Mesendoderm (in vitro differentiated cells): Measurements from ENCODE around the gene ENAH.

Experiments
- DNase-seq: peaks from one replicate; pipeline ENCODE4 v3.0.0; 2013
- H2AK5ac ChIP-seq: 2 replicates; pipeline ENCODE4 v1.6.1; 2013; ENCODE audit warnings: low read length, inconsistent platforms
- H2BK120ac ChIP-seq: 2 replicates; pipeline ENCODE4 v1.6.1; 2013; ENCODE audit warnings: low read depth, mild to moderate bottlenecking, low read length, moderate library complexity, mixed read lengths
- H2BK15ac ChIP-seq: replicated peaks from 2 replicates; pipeline ENCODE4 v1.6.1; 2013; ENCODE audit warnings: low read depth, mild to moderate bottlenecking, moderate library complexity
- H2BK5ac ChIP-seq: 2 replicates; pipeline ENCODE4 v1.6.1; 2013; ENCODE audit warnings: low read length, inconsistent platforms
- H3K18ac ChIP-seq: 2 replicates; pipeline ENCODE4 v1.6.1; 2013; ENCODE audit warnings: mild to moderate bottlenecking, low read length, mixed read lengths
- H3K23ac ChIP-seq: one replicate; pipeline ENCODE4 v1.6.1; 2013; ENCODE audit warnings: low read length
- H3K27ac ChIP-seq: 2 replicates; pipeline ENCODE4 v1.5.1; 2013; ENCODE audit warnings: low read depth, mild to moderate bottlenecking, inconsistent platforms, low read length, moderate library complexity
- H3K27me3 ChIP-seq: 2 replicates; pipeline ENCODE4 v1.6.1; 2013; ENCODE audit warnings: low read length, control low read depth, mild to moderate bottlenecking, inconsistent platforms; ENCODE audit not compliant: insufficient read depth, poor library complexity
- H3K36me3 ChIP-seq: 2 replicates; pipeline ENCODE4 v1.6.1; 2013; ENCODE audit warnings: low read length, inconsistent platforms; ENCODE audit not compliant: control insufficient read depth, insufficient read depth
- H3K4ac ChIP-seq: one replicate; pipeline ENCODE4 v1.6.1; 2013; ENCODE audit warnings: low read depth, mild to moderate bottlenecking, low read length, moderate library complexity
- H3K4me1 ChIP-seq: 2 replicates; pipeline ENCODE4 v1.6.1; 2013; ENCODE audit warnings: low read depth, low read length, inconsistent platforms; ENCODE audit not compliant: control insufficient read depth
- H3K4me2 ChIP-seq: 2 replicates; pipeline ENCODE4 v1.6.1; 2013; ENCODE audit warnings: low read length
- H3K4me3 ChIP-seq: 2 replicates; pipeline ENCODE4 v1.5.1; 2013; ENCODE audit warnings: mild to moderate bottlenecking, low read length
- H3K56ac ChIP-seq: one replicate; pipeline ENCODE4 v1.6.1; 2013; ENCODE audit warnings: low read length
- H3K79me1 ChIP-seq: 2 replicates; pipeline ENCODE4 v1.6.1; 2013; ENCODE audit warnings: low read length, inconsistent platforms
- H3K79me2 ChIP-seq: 2 replicates; pipeline ENCODE4 v1.6.1; 2013; ENCODE audit warnings: mild to moderate bottlenecking, low read length; ENCODE audit not compliant: control insufficient read depth, insufficient read depth
- H3K9ac ChIP-seq: 2 replicates; pipeline ENCODE4 v1.6.1; 2013; ENCODE audit warnings: low read length, inconsistent platforms
- H4K5ac ChIP-seq: one replicate; pipeline ENCODE4 v1.6.1; 2013; ENCODE audit warnings: low read length
- H4K8ac ChIP-seq: one replicate; pipeline ENCODE4 v1.6.1; 2013; ENCODE audit warnings: low read depth, mild to moderate bottlenecking, control low read depth, low read length, moderate library complexity
- WGBS: extraction: QIAGEN DNeasy Blood & Tissue Kit; methylation state at CpG from one replicate; pipeline ENCODE4 v1.1.7; 2013; ENCODE audit warnings: low lambda C conversion rate, missing lambda C conversion rate; ENCODE audit not compliant: insufficient coverage; ENCODE audit errors: extremely low coverage; 5-methylcytosine and 5-hydroxymethylcytosine counted together

The ENAH gene

GRCh38 chr1:225500624-225501192 is 152.2 kb downstream of the ENAH start:
- Histone ChIP-seq H3K27me3 (no peaks in the 10 kb centered on the region), H3K4me1 (no peaks in the 10 kb centered on the region), H3K36me3 (peaks cover 2% of the 10 kb centered on the region), H3K79me2 (no peaks in the 10 kb centered on the region), H3K4me2 (no peak overlapping the region), H3K4me3 (no peak overlapping the region), H3K56ac (no peak overlapping the region), H2AK5ac (no peak overlapping the region), H3K4ac (no peak overlapping the region), H4K8ac (no peak overlapping the region), H2BK120ac (no peak overlapping the region), H3K27ac (no peak overlapping the region), H3K79me1 (no peaks in the 10 kb centered on the region), H4K5ac (no peak overlapping the region), H3K23ac (no peak overlapping the region), H3K9ac (no peak overlapping the region), H3K18ac (no peak overlapping the region), H2BK15ac (no peak overlapping the region), H2BK5ac (no peak overlapping the region)
- no CpG with 5 or more reads among the region's 4 CpGs for WGBS
- no peak for DNase-seq

GRCh38 chr1:225498549-225499136 is 154.3 kb downstream of the ENAH start:
- Histone ChIP-seq H2BK120ac (no peak overlapping the region), H4K8ac (no peak overlapping the region), H3K4me2 (no peak overlapping the region), H3K4me3 (no peak overlapping the region), H2BK15ac (no peak overlapping the region), H3K23ac (no peak overlapping the region), H3K27ac (no peak overlapping the region), H3K9ac (no peak overlapping the region), H2AK5ac (no peak overlapping the region), H3K4ac (no peak overlapping the region), H3K4me1 (no peaks in the 10 kb centered on the region), H3K36me3 (peaks cover 2% of the 10 kb centered on the region), H2BK5ac (no peak overlapping the region), H3K79me2 (no peaks in the 10 kb centered on the region), H3K56ac (no peak overlapping the region), H3K79me1 (no peaks in the 10 kb centered on the region), H3K27me3 (no peaks in the 10 kb centered on the region), H4K5ac (no peak overlapping the region), H3K18ac (no peak overlapping the region)
- no CpG with 5 or more reads among the region's 4 CpGs for WGBS
- no peak for DNase-seq

GRCh38 chr1:225494789-225495359 is 158.0 kb downstream of the ENAH start:
- Histone ChIP-seq H3K36me3 (no peaks in the 10 kb centered on the region), H2BK15ac (no peak overlapping the region), H3K27ac (no peak overlapping the region), H4K8ac (no peak overlapping the region), H3K4me2 (no peak overlapping the region), H3K79me2 (no peaks in the 10 kb centered on the region), H3K27me3 (no peaks in the 10 kb centered on the region), H3K18ac (no peak overlapping the region), H3K9ac (no peak overlapping the region), H3K79me1 (no peaks in the 10 kb centered on the region), H3K23ac (no peak overlapping the region), H2BK5ac (no peak overlapping the region), H4K5ac (no peak overlapping the region), H3K56ac (no peak overlapping the region), H3K4ac (no peak overlapping the region), H2BK120ac (no peak overlapping the region), H2AK5ac (no peak overlapping the region), H3K4me1 (no peaks in the 10 kb centered on the region), H3K4me3 (no peak overlapping the region)
- 100% methylated on average over 2 of the region's 7 CpGs for WGBS
- no peak for DNase-seq

GRCh38 chr1:225493591-225494246 is 159.2 kb downstream of the ENAH start:
- 100% methylated on average over 2 of the region's 6 CpGs for WGBS
- H2BK120ac ChIP-seq, result no peak overlapping the region

GRCh38 chr1:225488676-225489075 is 164.2 kb downstream of the ENAH start:
- Histone ChIP-seq H4K5ac (no peak overlapping the region), H3K56ac (no peak overlapping the region), H2BK15ac (no peak overlapping the region), H3K4me1 (no peaks in the 10 kb centered on the region), H4K8ac (no peak overlapping the region), H2BK120ac (no peak overlapping the region), H2AK5ac (no peak overlapping the region), H3K4me3 (no peak overlapping the region), H3K36me3 (no peaks in the 10 kb centered on the region), H3K4ac (no peak overlapping the region), H3K23ac (no peak overlapping the region), H3K18ac (no peak overlapping the region), H3K27ac (no peak overlapping the region), H3K4me2 (no peak overlapping the region), H2BK5ac (no peak overlapping the region), H3K27me3 (no peaks in the 10 kb centered on the region), H3K9ac (no peak overlapping the region), H3K79me2 (no peaks in the 10 kb centered on the region), H3K79me1 (no peaks in the 10 kb centered on the region)
- no peak for DNase-seq
- no CpG with 5 or more reads among the region's 5 CpGs for WGBS

More at GRCh38 chr1:225493591-225494246, 159.2 kb downstream of the ENAH start:
- no peaks in the 10 kb centered on the region for H3K27me3 ChIP-seq
- H4K8ac ChIP-seq, result no peak overlapping the region
- H3K27ac ChIP-seq, result no peak overlapping the region
- H3K4me2 ChIP-seq, result no peak overlapping the region
- no peak overlapping the region for H3K9ac ChIP-seq
- no peak overlapping the region for H4K5ac ChIP-seq
- no peaks in the 10 kb centered on the region for H3K4me1 ChIP-seq
- no peak overlapping the region for H2BK5ac ChIP-seq
- H3K4me3 ChIP-seq, result no peak overlapping the region
- H3K23ac ChIP-seq, result no peak overlapping the region
- H3K36me3 ChIP-seq, result no peaks in the 10 kb centered on the region
- no peak overlapping the region for H3K4ac ChIP-seq
- H3K79me2 ChIP-seq, result no peaks in the 10 kb centered on the region
- H2AK5ac ChIP-seq, result no peak overlapping the region
- no peaks in the 10 kb centered on the region for H3K79me1 ChIP-seq
- no peak for DNase-seq
- no peak overlapping the region for H3K56ac ChIP-seq
- H2BK15ac ChIP-seq, result no peak overlapping the region
- H3K18ac ChIP-seq, result no peak overlapping the region
